HG03442 (cell line): ENCODE measurements around the gene HNF4A.
"Not testable (repeated sequence)": the region's sequence is repeated elsewhere in the genome, so short reads cannot be mapped to it uniquely, and the experiment has no call there.

Experiments used
- ATAC-seq: cut with Tn5 transposase; IDR thresholded peaks from one replicate; pipeline ENCODE4 v1.9.1; 2021; ENCODE audit warnings: mild to moderate bottlenecking, moderate library complexity; ENCODE audit not compliant: unreplicated experiment

The HNF4A gene

DNA sequence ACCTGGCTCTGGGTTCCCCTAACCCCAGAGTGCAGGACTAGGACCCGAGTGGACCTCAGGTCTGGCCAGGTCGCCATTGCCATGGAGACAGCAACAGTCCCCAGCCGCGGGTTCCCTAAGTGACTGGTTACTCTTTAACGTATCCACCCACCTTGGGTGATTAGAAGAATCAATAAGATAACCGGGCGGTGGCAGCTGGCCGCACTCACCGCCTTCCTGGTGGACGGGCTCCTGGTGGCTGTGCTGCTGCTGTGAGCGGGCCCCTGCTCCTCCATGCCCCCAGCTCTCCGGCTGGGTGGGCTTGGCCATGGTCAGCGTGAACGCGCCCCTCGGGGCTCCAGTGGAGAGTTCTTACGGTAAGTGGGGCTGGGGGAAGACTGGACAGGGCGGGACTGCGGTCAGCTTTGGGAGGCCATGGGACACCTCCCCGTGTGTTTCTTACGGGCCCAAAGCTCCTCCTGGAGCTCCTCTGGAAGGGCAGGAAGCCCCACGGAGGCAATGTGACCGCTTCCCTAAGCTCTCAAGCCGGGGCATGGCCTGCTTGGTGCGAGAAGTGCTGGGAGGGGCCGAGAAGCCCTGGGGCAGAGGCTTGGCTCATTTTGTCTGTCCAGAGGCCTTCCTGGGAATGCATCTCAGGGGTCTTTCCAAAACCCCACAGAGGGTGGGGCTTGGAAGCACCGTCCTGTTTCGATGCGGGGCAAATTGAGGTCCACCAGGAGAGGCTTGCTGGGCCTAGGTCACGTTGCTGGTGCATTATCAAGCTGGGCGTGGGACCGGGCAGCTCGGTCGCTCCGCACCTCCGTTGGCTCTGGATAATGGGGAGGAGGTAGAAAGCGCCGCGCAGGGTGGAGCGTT is at the start of gene HNF4A:
Gene HNF4A, plus strand, starts transcription at position 202 of the 855 bp plus-strand sequence. Its CDS starts 106 bp downstream, at position 308.
- ATAC-seq, result no peak

GRCh38 chr20:44306927-44307326 is 48.6 kb upstream of the HNF4A start:
- no peak for ATAC-seq

- ATAC-seq, result peak; percentile 3
Measured at GRCh38 chr20:44309763-44310663, 45.5 kb upstream of the HNF4A start.

- peak; percentile 82 for ATAC-seq
Measured at GRCh38 chr20:44310664-44311639, 44.5 kb upstream of the HNF4A start, which contains the start of gene FITM2. Gene FITM2 (minus strand): TSS chr20:44311202. CDS start chr20:44311148, 54 bp downstream.

GRCh38 chr20:44314870-44315269 is 40.6 kb upstream of the HNF4A start:
- ATAC-seq, result no peak

DNA sequence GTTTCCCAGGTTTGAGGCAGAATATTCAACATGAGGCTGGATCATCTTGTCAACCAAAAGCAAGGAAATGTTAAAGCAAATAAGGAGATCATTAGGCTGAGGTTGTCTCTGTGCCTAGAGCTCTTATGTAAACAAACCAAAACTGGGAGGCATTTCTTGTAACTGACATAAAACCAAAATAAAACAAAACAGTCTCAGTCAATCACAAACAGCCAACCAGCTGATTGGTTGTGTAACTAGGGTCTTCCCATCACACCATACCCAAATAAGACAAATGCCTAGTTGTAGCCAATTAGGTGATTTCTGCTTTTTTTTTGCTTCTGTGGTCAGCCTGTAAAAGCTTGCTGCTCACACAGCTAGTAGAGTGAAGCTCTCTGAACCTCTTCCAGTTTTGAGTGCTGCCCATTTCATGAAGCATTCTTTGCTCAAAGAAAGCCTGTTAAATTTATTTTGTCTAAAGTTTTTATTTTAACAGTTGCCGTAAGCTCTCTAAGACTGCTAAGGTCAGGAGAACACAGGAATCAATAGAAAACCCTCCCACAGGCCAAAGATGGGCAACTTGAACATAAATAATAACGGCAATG is 35.6 kb upstream of the HNF4A start:
- ATAC-seq, result no peak

- no peak for ATAC-seq
Measured at GRCh38 chr20:44324343-44324742, 31.2 kb upstream of the HNF4A start.

- ATAC-seq, result no peak
Measured at GRCh38 chr20:44326391-44327159, 28.9 kb upstream of the HNF4A start.

DNA sequence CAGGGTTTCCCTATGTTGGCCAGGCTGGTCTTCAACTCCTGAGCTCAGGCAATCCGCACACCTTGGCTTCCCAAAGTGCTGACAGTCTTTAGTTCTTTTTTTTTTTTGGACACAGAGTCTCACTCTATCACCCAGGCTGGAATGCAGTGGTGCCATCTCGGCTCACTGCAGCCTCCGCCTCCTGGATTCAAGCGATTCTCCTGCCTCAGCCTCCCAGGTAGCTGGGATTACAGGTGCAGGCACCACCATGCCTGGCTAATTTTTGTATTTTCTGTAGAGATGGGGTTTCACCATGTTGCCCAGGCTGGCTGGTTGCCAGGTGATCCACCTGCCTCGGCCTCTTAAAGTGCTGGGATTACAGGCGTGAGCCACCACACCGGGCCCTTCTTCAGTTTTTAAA is 27.8 kb upstream of the HNF4A start:
- ATAC-seq, result not testable (repeated sequence)

GRCh38 chr20:44328428-44328827 is 27.1 kb upstream of the HNF4A start:
- no peak for ATAC-seq

- ATAC-seq, result no peak
Measured at GRCh38 chr20:44331201-44331600, 24.3 kb upstream of the HNF4A start.

DNA sequence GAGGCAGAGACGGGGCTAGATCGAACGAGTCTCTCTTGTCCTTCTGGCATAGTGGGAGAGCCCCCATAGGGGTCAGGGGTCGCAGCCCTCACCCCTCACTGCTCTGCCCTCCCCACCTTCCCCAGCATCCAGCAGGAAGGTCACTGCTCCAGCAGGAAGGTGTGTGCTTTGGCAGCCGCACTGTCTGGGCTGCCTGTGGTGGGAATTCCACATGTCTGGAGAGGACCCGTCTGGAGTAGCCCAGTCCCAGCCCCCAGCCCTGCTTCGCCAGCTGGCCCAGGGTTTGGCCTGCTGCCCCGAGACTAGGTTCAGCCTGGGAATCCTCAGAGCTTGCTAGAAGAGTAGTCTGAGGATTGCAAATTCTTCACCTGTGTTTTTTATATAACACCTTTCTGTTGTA is 21.2 kb upstream of the HNF4A start:
- ATAC-seq, result no peak

GRCh38 chr20:44334709-44335108 is 20.8 kb upstream of the HNF4A start:
- no peak for ATAC-seq

GRCh38 chr20:44335675-44336074 is 19.8 kb upstream of the HNF4A start:
- no peak for ATAC-seq

DNA sequence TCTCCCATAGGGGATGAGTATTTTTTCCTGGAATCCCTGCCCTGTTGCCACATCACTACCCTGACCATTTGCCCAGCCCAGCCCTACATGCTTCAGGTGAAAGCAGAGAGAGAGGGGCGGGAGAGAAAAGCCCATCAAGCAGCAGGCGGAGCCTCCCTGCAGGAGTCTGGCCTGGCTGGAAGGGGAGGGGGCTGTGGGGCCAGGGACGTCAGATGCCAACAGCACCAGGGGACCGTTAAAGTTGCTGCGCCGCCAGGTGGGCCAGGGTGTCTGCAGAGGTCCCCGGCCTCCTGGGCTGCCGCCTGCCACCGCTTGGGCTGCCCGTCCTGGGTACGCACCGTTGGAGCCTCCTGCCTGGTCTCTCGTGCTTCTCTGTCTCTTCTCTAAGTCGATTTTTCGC is 19.4 kb upstream of the HNF4A start:
- no peak for ATAC-seq

DNA sequence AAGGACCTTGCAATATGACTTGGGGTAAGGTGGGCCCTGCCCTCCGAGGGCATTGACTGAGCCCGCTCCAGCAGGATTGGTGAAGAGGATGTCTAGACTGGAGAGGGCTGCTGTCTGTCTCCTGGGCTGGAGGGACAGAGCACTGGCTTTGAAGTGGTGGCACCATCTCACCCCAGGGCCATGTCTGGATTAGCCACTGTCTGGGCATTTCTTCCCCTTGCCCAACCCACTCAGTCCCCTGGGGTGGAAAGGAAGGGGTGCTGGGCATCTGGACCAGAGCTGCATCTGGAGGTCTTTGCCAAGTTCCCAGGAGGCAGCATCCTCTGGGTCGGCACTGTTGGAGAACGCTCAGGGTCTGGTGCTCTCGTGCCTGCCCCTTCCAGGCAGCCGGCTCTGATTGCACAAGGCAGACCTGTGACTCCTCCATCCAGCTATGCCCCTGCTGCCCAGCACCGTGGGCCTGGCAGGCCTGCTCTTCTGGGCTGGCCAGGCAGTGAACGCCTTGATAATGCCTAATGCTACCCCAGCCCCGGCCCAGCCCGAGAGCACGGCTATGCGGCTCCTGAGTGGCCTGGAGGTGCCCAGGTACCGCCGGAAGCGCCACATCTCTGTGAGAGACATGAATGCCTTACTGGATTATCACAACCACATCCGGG is 18.6 kb upstream of the HNF4A start, which contains the start of gene R3HDML:
Gene R3HDML, plus strand, starts transcription at position 319 of the 656 bp plus-strand sequence. Its CDS starts 115 bp downstream, at position 434.
- ATAC-seq, result no peak

DNA sequence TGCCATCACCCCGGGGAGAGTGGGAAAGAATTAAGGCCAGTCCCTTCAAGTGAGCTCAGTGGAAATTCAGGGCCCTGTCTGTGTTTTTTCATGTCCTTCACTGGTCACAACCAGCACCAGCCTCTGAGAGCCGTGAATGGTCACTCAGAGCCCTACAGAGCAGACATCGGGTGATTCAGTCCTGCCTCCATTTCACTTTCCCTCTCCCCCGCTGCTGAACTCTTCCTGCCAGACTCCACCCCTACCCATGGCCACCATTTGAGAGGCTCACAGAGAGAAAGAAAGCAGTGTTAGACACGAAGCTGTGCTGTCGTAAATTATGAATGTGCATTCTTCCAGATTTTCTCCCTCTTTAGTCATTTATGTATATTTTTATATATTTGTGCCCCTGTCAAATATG is 13.3 kb upstream of the HNF4A start:
- no peak for ATAC-seq

DNA sequence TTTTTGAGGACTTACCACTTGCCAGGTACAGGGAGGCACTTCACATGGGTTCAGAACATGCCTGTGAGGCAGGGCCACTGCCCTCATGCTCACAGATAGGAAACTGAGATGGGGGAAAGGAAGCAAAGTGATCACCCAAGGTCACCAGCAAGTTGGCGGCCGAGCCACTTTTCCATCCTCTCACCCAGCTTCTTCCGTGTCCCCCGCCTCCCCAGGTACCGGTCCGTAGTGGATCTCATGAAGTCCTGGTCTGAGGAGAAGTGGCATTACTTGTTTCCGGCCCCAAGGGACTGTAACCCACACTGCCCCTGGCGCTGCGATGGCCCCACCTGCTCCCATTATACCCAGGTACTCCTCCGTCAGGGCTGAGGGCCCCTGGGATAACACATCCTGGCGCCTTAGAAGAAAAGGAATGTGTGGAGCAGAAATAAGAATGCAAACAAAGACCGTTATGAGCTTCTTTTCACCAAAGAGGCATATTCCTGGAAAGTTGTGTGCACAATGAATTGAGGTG is 12.3 kb upstream of the HNF4A start:
- ATAC-seq, result no peak
